ENCODE measurements around the gene RBL2.
A peak's percentile ranks its signal among the peaks of the same experiment; 100 is the strongest.

The RBL2 gene

GRCh38 chr16:53428681-53429080 lies 5.6 kb upstream of the RBL2 start:
- Histone ChIP-seq H3K9me3 (ENCODE audit: low read length) (no peaks in the 10 kb centered on the region), H3K4me3 (ENCODE audit: low read length) (no peak overlapping the region), H3K4me1 (ENCODE audit: insufficient read depth, low read length) (peaks cover 3% of the 10 kb centered on the region), H3K36me3 (ENCODE audit: insufficient read depth, low read length) (no peaks in the 10 kb centered on the region), H2AFZ (ENCODE audit: low read depth, low read length) (no peak overlapping the region), H3K27me3 (ENCODE audit: insufficient read depth, low read length) (no peaks in the 10 kb centered on the region)

- Histone ChIP-seq H3K4me3 (ENCODE audit: low read length) (no peak overlapping the region), H2AFZ (ENCODE audit: low read depth, low read length) (no peak overlapping the region), H3K4me1 (ENCODE audit: insufficient read depth, low read length) (peaks cover 3% of the 10 kb centered on the region), H3K27me3 (ENCODE audit: insufficient read depth, low read length) (no peaks in the 10 kb centered on the region), H3K36me3 (ENCODE audit: insufficient read depth, low read length) (no peaks in the 10 kb centered on the region), H3K9me3 (ENCODE audit: low read length) (no peaks in the 10 kb centered on the region)
Observed at GRCh38 chr16:53429221-53429943, 4.9 kb upstream of the RBL2 start.

- Histone ChIP-seq H3K36me3 (ENCODE audit: insufficient read depth, low read length) (no peaks in the 10 kb centered on the region), H3K27me3 (ENCODE audit: insufficient read depth, low read length) (no peaks in the 10 kb centered on the region), H3K4me3 (ENCODE audit: low read length) (no peak overlapping the region), H3K9me3 (ENCODE audit: low read length) (no peaks in the 10 kb centered on the region), H3K4me1 (ENCODE audit: insufficient read depth, low read length) (peaks cover 3% of the 10 kb centered on the region), H2AFZ (ENCODE audit: low read depth, low read length) (no peak overlapping the region)
Observed at GRCh38 chr16:53430363-53430762, 3.9 kb upstream of the RBL2 start.

- Histone ChIP-seq H3K27me3 (ENCODE audit: insufficient read depth, low read length) (no peaks in the 10 kb centered on the region), H3K36me3 (ENCODE audit: insufficient read depth, low read length) (no peaks in the 10 kb centered on the region), H2AFZ (ENCODE audit: low read depth, low read length) (peak overlapping the region; percentile 93), H3K9me3 (ENCODE audit: low read length) (no peaks in the 10 kb centered on the region), H3K4me1 (ENCODE audit: insufficient read depth, low read length) (peaks cover 8% of the 10 kb centered on the region), H3K4me3 (ENCODE audit: low read length) (peak overlapping the region; percentile 81)
Observed at GRCh38 chr16:53433509-53433908, 762 bp upstream of the RBL2 start.

GRCh38 chr16:53433930-53434376 lies 318 bp upstream of the RBL2 start:
- Histone ChIP-seq H3K4me3 (ENCODE audit: low read length) (peak overlapping the region; percentile 81), H3K36me3 (ENCODE audit: insufficient read depth, low read length) (peaks cover 2% of the 10 kb centered on the region), H3K27me3 (ENCODE audit: insufficient read depth, low read length) (no peaks in the 10 kb centered on the region), H3K9me3 (ENCODE audit: low read length) (no peaks in the 10 kb centered on the region), H3K4me1 (ENCODE audit: insufficient read depth, low read length) (peaks cover 8% of the 10 kb centered on the region), H2AFZ (ENCODE audit: low read depth, low read length) (peak overlapping the region; percentile 93)

GRCh38 chr16:53435066-53435688 lies 906 bp downstream of the RBL2 start:
- Histone ChIP-seq H3K36me3 (ENCODE audit: insufficient read depth, low read length) (peaks cover 2% of the 10 kb centered on the region), H3K9me3 (ENCODE audit: low read length) (no peaks in the 10 kb centered on the region), H2AFZ (ENCODE audit: low read depth, low read length) (peak overlapping the region; percentile 93), H3K4me1 (ENCODE audit: insufficient read depth, low read length) (peaks cover 6% of the 10 kb centered on the region), H3K27me3 (ENCODE audit: insufficient read depth, low read length) (no peaks in the 10 kb centered on the region), H3K4me3 (ENCODE audit: low read length) (peak overlapping the region; percentile 81)

GRCh38 chr16:53440125-53440524 lies 5.9 kb downstream of the RBL2 start:
- no peak overlapping the region for H3K4me3 ChIP-seq (ENCODE audit: low read length)
- H3K4me1 ChIP-seq (ENCODE audit: insufficient read depth, low read length), result peaks cover 6% of the 10 kb centered on the region
- no peaks in the 10 kb centered on the region for H3K9me3 ChIP-seq (ENCODE audit: low read length)
- H3K36me3 ChIP-seq (ENCODE audit: insufficient read depth, low read length), result peaks cover 26% of the 10 kb centered on the region
- H3K27me3 ChIP-seq (ENCODE audit: insufficient read depth, low read length), result no peaks in the 10 kb centered on the region
- no peak overlapping the region for H2AFZ ChIP-seq (ENCODE audit: low read depth, low read length)

- H3K36me3 ChIP-seq (ENCODE audit: insufficient read depth, low read length), result peaks cover 38% of the 10 kb centered on the region
- no peak overlapping the region for H2AFZ ChIP-seq (ENCODE audit: low read depth, low read length)
- H3K27me3 ChIP-seq (ENCODE audit: insufficient read depth, low read length), result no peaks in the 10 kb centered on the region
- no peak overlapping the region for H3K4me3 ChIP-seq (ENCODE audit: low read length)
- no peaks in the 10 kb centered on the region for H3K4me1 ChIP-seq (ENCODE audit: insufficient read depth, low read length)
- no peaks in the 10 kb centered on the region for H3K9me3 ChIP-seq (ENCODE audit: low read length)
Observed at GRCh38 chr16:53445534-53445933, 11.3 kb downstream of the RBL2 start.

GRCh38 chr16:53446090-53446489 lies 11.8 kb downstream of the RBL2 start:
- Histone ChIP-seq H3K4me3 (ENCODE audit: low read length) (no peak overlapping the region), H2AFZ (ENCODE audit: low read depth, low read length) (no peak overlapping the region), H3K27me3 (ENCODE audit: insufficient read depth, low read length) (no peaks in the 10 kb centered on the region), H3K36me3 (ENCODE audit: insufficient read depth, low read length) (peaks cover 35% of the 10 kb centered on the region), H3K9me3 (ENCODE audit: low read length) (no peaks in the 10 kb centered on the region), H3K4me1 (ENCODE audit: insufficient read depth, low read length) (no peaks in the 10 kb centered on the region)

GRCh38 chr16:53449816-53450517 lies 15.7 kb downstream of the RBL2 start:
- no peaks in the 10 kb centered on the region for H3K27me3 ChIP-seq (ENCODE audit: insufficient read depth, low read length)
- no peaks in the 10 kb centered on the region for H3K4me1 ChIP-seq (ENCODE audit: insufficient read depth, low read length)
- H3K36me3 ChIP-seq (ENCODE audit: insufficient read depth, low read length), result peaks cover 42% of the 10 kb centered on the region
- H3K4me3 ChIP-seq (ENCODE audit: low read length), result no peak overlapping the region
- H2AFZ ChIP-seq (ENCODE audit: low read depth, low read length), result no peak overlapping the region
- H3K9me3 ChIP-seq (ENCODE audit: low read length), result no peaks in the 10 kb centered on the region

- Histone ChIP-seq H3K27me3 (ENCODE audit: insufficient read depth, low read length) (no peaks in the 10 kb centered on the region), H3K36me3 (ENCODE audit: insufficient read depth, low read length) (peaks cover 50% of the 10 kb centered on the region), H3K4me1 (ENCODE audit: insufficient read depth, low read length) (no peaks in the 10 kb centered on the region), H2AFZ (ENCODE audit: low read depth, low read length) (no peak overlapping the region), H3K9me3 (ENCODE audit: low read length) (no peaks in the 10 kb centered on the region), H3K4me3 (ENCODE audit: low read length) (no peak overlapping the region)
Observed at GRCh38 chr16:53453928-53454327, 19.7 kb downstream of the RBL2 start.

- Histone ChIP-seq H3K27me3 (ENCODE audit: insufficient read depth, low read length) (no peaks in the 10 kb centered on the region), H3K4me1 (ENCODE audit: insufficient read depth, low read length) (no peaks in the 10 kb centered on the region), H3K36me3 (ENCODE audit: insufficient read depth, low read length) (peaks cover 68% of the 10 kb centered on the region), H2AFZ (ENCODE audit: low read depth, low read length) (no peak overlapping the region), H3K9me3 (ENCODE audit: low read length) (no peaks in the 10 kb centered on the region), H3K4me3 (ENCODE audit: low read length) (no peak overlapping the region)
Observed at GRCh38 chr16:53456625-53457024, 22.4 kb downstream of the RBL2 start.

GRCh38 chr16:53457670-53458069 lies 23.4 kb downstream of the RBL2 start:
- Histone ChIP-seq H3K36me3 (ENCODE audit: insufficient read depth, low read length) (peaks cover 74% of the 10 kb centered on the region), H3K4me3 (ENCODE audit: low read length) (no peak overlapping the region)

More at GRCh38 chr16:53457670-53458069, 23.4 kb downstream of the RBL2 start:
- no peaks in the 10 kb centered on the region for H3K9me3 ChIP-seq (ENCODE audit: low read length)
- H3K27me3 ChIP-seq (ENCODE audit: insufficient read depth, low read length), result no peaks in the 10 kb centered on the region
- H2AFZ ChIP-seq (ENCODE audit: low read depth, low read length), result no peak overlapping the region
- H3K4me1 ChIP-seq (ENCODE audit: insufficient read depth, low read length), result no peaks in the 10 kb centered on the region

Data from neuron (in vitro differentiated cells).